ENCODE data around the gene NFXL1.

NFXL1 gene

DNA sequence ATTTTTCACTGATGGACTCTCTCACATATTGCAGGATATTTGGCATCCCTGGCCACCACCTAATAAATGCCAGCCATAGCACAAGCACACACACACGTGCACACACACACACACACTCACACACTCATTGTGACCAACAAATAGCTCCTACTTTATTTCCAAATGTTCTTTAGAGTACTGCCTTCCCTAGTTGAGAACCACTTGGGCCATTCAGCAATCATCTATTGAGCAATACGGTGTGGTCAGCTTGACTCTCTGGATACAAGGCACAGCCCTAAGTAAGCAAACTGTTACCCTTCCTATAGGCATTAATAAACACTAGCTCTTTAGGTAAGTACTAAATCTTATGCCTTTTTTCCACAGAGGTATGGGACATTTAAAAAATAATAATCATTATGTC lies 97.6 kb downstream of the NFXL1 start:
- H3K4me1 ChIP-seq (ENCODE audit: control insufficient read depth in 1 of 2, insufficient read depth in 1 of 2, low read depth in 1 of 2, low read length in 1 of 2), result no peaks in the 10 kb centered on the region
- peaks cover 18% of the 10 kb centered on the region for H3K27me3 ChIP-seq
- no peak overlapping the region for H3K4me3 ChIP-seq (ENCODE audit: low read depth in 1 of 2, low read length in 1 of 2)
- TF ChIP-seq, protein P1, sequence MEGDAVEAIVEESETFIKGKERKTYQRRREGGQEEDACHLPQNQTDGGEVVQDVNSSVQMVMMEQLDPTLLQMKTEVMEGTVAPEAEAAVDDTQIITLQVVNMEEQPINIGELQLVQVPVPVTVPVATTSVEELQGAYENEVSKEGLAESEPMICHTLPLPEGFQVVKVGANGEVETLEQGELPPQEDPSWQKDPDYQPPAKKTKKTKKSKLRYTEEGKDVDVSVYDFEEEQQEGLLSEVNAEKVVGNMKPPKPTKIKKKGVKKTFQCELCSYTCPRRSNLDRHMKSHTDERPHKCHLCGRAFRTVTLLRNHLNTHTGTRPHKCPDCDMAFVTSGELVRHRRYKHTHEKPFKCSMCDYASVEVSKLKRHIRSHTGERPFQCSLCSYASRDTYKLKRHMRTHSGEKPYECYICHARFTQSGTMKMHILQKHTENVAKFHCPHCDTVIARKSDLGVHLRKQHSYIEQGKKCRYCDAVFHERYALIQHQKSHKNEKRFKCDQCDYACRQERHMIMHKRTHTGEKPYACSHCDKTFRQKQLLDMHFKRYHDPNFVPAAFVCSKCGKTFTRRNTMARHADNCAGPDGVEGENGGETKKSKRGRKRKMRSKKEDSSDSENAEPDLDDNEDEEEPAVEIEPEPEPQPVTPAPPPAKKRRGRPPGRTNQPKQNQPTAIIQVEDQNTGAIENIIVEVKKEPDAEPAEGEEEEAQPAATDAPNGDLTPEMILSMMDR (IDR thresholded peaks at IDR 0.05), result no peak
- no peak overlapping the region for H3K27ac ChIP-seq
- H3K36me3 ChIP-seq, result no peaks in the 10 kb centered on the region
- no peaks in the 10 kb centered on the region for H3K9me3 ChIP-seq

DNA sequence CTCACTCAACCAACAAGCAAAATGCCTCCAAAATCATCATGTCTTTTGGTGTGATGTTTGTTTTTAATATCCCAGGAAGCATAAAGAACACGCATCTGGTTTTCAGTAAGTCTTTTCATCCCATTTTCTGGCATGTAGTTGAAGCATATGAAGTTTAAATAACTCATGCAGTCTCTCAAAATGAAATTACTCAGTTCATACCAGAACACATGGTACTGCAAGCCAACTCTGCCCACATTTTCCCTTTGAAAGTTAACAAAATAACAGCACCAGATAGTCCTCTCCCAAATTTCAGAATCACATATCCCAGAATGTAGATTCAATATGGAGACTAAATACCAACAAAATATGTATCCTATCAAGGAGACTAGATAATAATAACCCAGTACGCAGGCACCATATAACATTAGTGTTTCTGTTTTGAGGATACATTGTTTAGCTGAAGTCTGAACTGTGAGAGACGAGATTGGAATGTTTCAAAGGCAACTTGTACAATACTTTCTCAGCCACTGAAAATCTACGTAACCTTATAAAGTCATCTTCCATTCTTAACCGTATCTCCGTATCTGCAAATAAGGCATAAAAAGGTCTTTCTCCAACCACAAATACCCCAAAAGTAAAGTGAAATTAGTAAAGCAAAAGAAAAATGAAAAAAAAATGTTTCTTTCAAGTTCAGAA lies 99.6 kb downstream of the NFXL1 start:
- no peaks in the 10 kb centered on the region for H3K9me3 ChIP-seq
- H3K27ac ChIP-seq, result no peak overlapping the region
- no peaks in the 10 kb centered on the region for H3K36me3 ChIP-seq
- TF ChIP-seq, protein P1 (IDR thresholded peaks at IDR 0.05), result no peak
- H3K27me3 ChIP-seq, result peaks cover 18% of the 10 kb centered on the region
- no peak overlapping the region for H3K4me3 ChIP-seq (ENCODE audit: low read depth in 1 of 2, low read length in 1 of 2)
- H3K4me1 ChIP-seq (ENCODE audit: control insufficient read depth in 1 of 2, insufficient read depth in 1 of 2, low read depth in 1 of 2, low read length in 1 of 2), result no peaks in the 10 kb centered on the region

DNA sequence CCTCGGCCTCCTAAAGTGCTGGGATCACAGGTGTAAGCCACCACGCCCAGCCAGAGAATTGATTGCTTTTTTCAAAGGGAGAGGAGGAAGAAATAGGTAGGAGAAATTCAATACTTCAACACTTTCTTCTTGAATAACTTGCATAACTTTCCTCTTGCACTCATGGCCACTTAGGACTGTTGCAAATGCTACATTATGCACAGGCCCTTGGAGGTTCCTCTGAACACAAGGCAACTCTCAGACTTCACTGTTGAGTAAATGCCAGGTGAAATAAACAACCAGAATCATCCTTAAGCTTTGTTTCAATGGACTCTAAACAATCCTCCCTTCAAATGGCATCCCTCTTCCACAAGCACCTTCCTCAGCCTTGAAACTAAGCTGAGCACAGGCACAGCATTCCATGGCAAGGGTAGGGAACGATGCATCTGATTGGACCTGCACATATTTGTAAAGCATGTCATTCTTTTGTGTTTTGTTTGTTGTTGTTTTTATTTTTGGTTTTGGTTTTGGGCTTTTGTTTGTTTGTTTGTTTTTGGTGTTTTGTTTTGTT lies 104.7 kb downstream of the NFXL1 start:
- TF ChIP-seq, protein P1 (IDR thresholded peaks at IDR 0.05), result no peak

GRCh38 chr4:47804598-47804997 lies 109.8 kb downstream of the NFXL1 start:
- Histone ChIP-seq H3K4me3 (ENCODE audit: low read depth in 1 of 2, low read length in 1 of 2) (no peak overlapping the region), H3K27me3 (no peaks in the 10 kb centered on the region), H3K36me3 (no peaks in the 10 kb centered on the region), H3K4me1 (ENCODE audit: control insufficient read depth in 1 of 2, insufficient read depth in 1 of 2, low read depth in 1 of 2, low read length in 1 of 2) (no peaks in the 10 kb centered on the region), H3K27ac (no peak overlapping the region), H3K9me3 (no peaks in the 10 kb centered on the region)
- TF ChIP-seq, protein P1 (IDR thresholded peaks at IDR 0.05), result no peak

More for the DNA sequence above, 104.7 kb downstream of the NFXL1 start:
- Histone ChIP-seq H3K36me3 (no peaks in the 10 kb centered on the region), H3K4me1 (ENCODE audit: control insufficient read depth in 1 of 2, insufficient read depth in 1 of 2, low read depth in 1 of 2, low read length in 1 of 2) (no peaks in the 10 kb centered on the region), H3K9me3 (no peaks in the 10 kb centered on the region), H3K27ac (no peak overlapping the region), H3K4me3 (ENCODE audit: low read depth in 1 of 2, low read length in 1 of 2) (no peak overlapping the region), H3K27me3 (peaks cover 12% of the 10 kb centered on the region)

GRCh38 chr4:47801481-47802002 lies 112.8 kb downstream of the NFXL1 start:
- no peaks in the 10 kb centered on the region for H3K36me3 ChIP-seq
- H3K9me3 ChIP-seq, result no peaks in the 10 kb centered on the region
- H3K4me1 ChIP-seq (ENCODE audit: control insufficient read depth in 1 of 2, insufficient read depth in 1 of 2, low read depth in 1 of 2, low read length in 1 of 2), result no peaks in the 10 kb centered on the region
- no peak overlapping the region for H3K27ac ChIP-seq
- no peaks in the 10 kb centered on the region for H3K27me3 ChIP-seq
- TF ChIP-seq, protein P1 (IDR thresholded peaks at IDR 0.05), result no peak
- H3K4me3 ChIP-seq (ENCODE audit: low read depth in 1 of 2, low read length in 1 of 2), result no peak overlapping the region
